CD4-positive, CD25-positive, alpha-beta regulatory T cell (primary cell): ENCODE data around the gene PARD6G. TPM values are rescaled to one million over a fixed set of nuclear protein-coding genes. Genes with fewer than 3 reads are reported as not detected.

Source experiments
- ATAC-seq, 2 donors: fragments of 150-1000 bp; cut with Tn5 transposase; one replicate each; pipeline ENCODE4 v1.10.0; 2021; ENCODE audit warnings: low read depth in 2 of 2, moderate number of reproducible peaks in 2 of 2, moderate library complexity in 1 of 2
- DNase-seq, 3 donors: peaks; one replicate each; pipeline versions ENCODE4 v3.0.0 to v3.0.0-alpha.2; 2012 to 2022; ENCODE audit warnings: mixed read lengths in 1 of 3
- H3K27ac ChIP-seq: one replicate; pipeline ENCODE4 v1.7.0; 2013; ENCODE audit warnings: mild to moderate bottlenecking, low read length; ENCODE audit not compliant: insufficient read depth, poor library complexity, severe bottlenecking
- H3K27me3 ChIP-seq: one replicate; pipeline ENCODE4 v1.7.0; 2013; ENCODE audit warnings: low read length; ENCODE audit not compliant: control insufficient read depth, insufficient read depth
- H3K36me3 ChIP-seq: one replicate; pipeline ENCODE4 v1.7.0; 2013; ENCODE audit warnings: mild to moderate bottlenecking, low read length, moderate library complexity; ENCODE audit not compliant: control insufficient read depth, insufficient read depth
- H3K4me1 ChIP-seq: 2 replicates; pipeline ENCODE4 v1.7.0; 2013; ENCODE audit warnings: mild to moderate bottlenecking, low read length; ENCODE audit not compliant: insufficient read depth, control insufficient read depth, poor library complexity, severe bottlenecking
- H3K4me3 ChIP-seq: one replicate; pipeline ENCODE4 v1.7.0; 2013; ENCODE audit warnings: low read depth, mild to moderate bottlenecking, low read length, moderate library complexity
- H3K9me3 ChIP-seq, 2 experiments: 1 replicate in 1 of 2; 2 replicates in 1 of 2; pipeline ENCODE4 v1.7.0; 2013; ENCODE audit warnings: low read length in 2 of 2, mild to moderate bottlenecking in 1 of 2, moderate library complexity in 1 of 2; ENCODE audit not compliant: control insufficient read depth in 2 of 2
- H3K27ac Mint-ChIP-seq, 3 donors: one replicate each; pipeline ENCODE4 v1.8.0; 2020 to 2022; ENCODE audit warnings: mild to moderate bottlenecking in 3 of 3, mixed read lengths in 3 of 3, moderate library complexity in 2 of 3
- H3K27me3 Mint-ChIP-seq: one replicate; pipeline ENCODE4 v1.8.0; 2022; ENCODE audit warnings: mild to moderate bottlenecking, mixed read lengths
- H3K36me3 Mint-ChIP-seq: one replicate; pipeline ENCODE4 v1.8.0; 2020; ENCODE audit warnings: mixed read lengths
- H3K4me1 Mint-ChIP-seq, 4 donors: one replicate each; pipeline ENCODE4 v1.8.0; 2020 to 2022; ENCODE audit warnings: mixed read lengths in 4 of 4, mild to moderate bottlenecking in 1 of 4
- H3K4me3 Mint-ChIP-seq, 4 donors: one replicate each; pipeline ENCODE4 v1.8.0; 2020 to 2022; ENCODE audit warnings: mild to moderate bottlenecking in 4 of 4, mixed read lengths in 4 of 4, moderate library complexity in 3 of 4
- H3K9me3 Mint-ChIP-seq, 7 donors: one replicate each; pipeline ENCODE4 v1.8.0; 2020 to 2022; ENCODE audit warnings: mixed read lengths in 7 of 7, mild to moderate bottlenecking in 3 of 7, moderate library complexity in 2 of 7
- polyA plus RNA-seq, 4 donors: library from polyadenylated mRNA; unstranded; fragments of 300-500 nt; fragmentation: Illumina TruSeq; gene quantifications; one replicate each; pipeline ENCODE4 v1.2.3, GENCODE V29; 2021
- total RNA-seq: library from RNA; stranded (reverse); gene quantifications from one replicate; pipeline ENCODE4 v1.2.3, GENCODE V29; 2022

The PARD6G gene
- total and polyA plus RNA-seq, 5 donors from 2014 or later: 0.20 to 0.48 (median 0.39) TPM

GRCh38 chr18:80126797-80127196, 120.5 kb downstream of the PARD6G start:
- Mint-ChIP-seq H3K9me3 (peaks cover 0 to 1% (median 0%) of the 10 kb centered on the region in 7 donors), H3K27ac (no peak overlapping the region), H3K4me3 (peak overlapping the region in 1 of 4 donors; percentile 9), H3K36me3 (peaks cover 50% of the 10 kb centered on the region), H3K4me1 (peaks cover 30 to 58% (median 37%) of the 10 kb centered on the region in 4 donors), H3K27me3 (no peaks in the 10 kb centered on the region)
- Histone ChIP-seq H3K36me3 (peaks cover 9% of the 10 kb centered on the region), H3K4me1 (no peaks in the 10 kb centered on the region), H3K4me3 (no peak overlapping the region), H3K27ac (no peak overlapping the region), H3K27me3 (no peaks in the 10 kb centered on the region), H3K9me3 (no peaks in the 10 kb centered on the region)
- no peak for DNase-seq
- ATAC-seq: no peak

DNA sequence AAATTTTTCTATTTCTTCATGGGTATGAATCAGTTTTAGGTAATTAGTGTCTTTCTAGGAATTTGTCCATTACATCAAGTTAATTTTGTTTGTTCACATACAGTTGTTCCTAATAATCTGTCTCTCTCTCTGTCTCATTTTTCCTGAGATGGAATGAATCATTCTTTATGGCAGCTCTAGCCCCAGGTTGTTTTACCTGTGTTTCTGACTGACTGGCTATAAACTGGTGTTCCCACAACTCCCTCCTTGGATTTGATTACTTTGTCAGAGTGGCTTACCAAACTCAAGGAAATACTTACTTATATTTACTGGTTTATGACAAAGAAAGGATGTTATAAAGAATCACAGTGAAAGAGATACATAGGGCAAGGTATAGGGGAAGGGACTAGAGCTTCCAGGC, 123.2 kb downstream of the PARD6G start:
- no peaks in the 10 kb centered on the region for H3K4me1 ChIP-seq
- H3K27ac ChIP-seq: no peak overlapping the region
- H3K4me1 Mint-ChIP-seq: peaks cover 24 to 52% (median 36%) of the 10 kb centered on the region in 4 donors
- no peak overlapping the region for H3K4me3 Mint-ChIP-seq
- no peaks in the 10 kb centered on the region for H3K9me3 ChIP-seq
- no peak overlapping the region for H3K4me3 ChIP-seq
- H3K27me3 Mint-ChIP-seq: no peaks in the 10 kb centered on the region
- peaks cover 49% of the 10 kb centered on the region for H3K36me3 Mint-ChIP-seq
- H3K27me3 ChIP-seq: no peaks in the 10 kb centered on the region
- H3K27ac Mint-ChIP-seq: no peak overlapping the region
- ATAC-seq (no peak), DNase-seq (no peak)
- H3K36me3 ChIP-seq: peaks cover 22% of the 10 kb centered on the region
- peaks cover 0 to 3% (median 0%) of the 10 kb centered on the region in 7 donors for H3K9me3 Mint-ChIP-seq

DNA sequence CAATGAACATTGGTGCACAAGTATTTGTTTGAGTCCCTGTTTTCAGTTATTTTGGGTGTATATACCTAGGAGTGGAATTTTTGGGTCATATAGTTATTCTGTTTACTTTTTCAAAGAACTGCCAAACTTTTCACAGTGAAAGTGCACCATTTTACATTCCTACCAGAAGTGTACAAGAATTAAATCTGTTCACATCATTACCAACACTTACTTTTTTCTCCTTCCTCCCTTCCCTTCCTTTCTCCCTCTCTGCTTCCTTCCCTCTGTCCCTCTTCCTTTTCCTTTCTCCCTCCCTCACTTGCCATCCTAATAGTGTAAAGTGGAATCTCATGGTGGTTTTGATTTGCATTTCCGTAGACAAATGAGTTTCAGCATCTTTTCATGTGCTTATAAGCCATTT, 126.4 kb downstream of the PARD6G start:
- no peaks in the 10 kb centered on the region for H3K4me1 ChIP-seq
- Mint-ChIP-seq H3K27ac (peak overlapping the region in 1 of 3 donors; percentile 52), H3K4me1 (peaks cover 20 to 54% (median 42%) of the 10 kb centered on the region in 4 donors), H3K9me3 (peaks cover 0 to 2% (median 0%) of the 10 kb centered on the region in 7 donors), H3K36me3 (peaks cover 57% of the 10 kb centered on the region), H3K27me3 (no peaks in the 10 kb centered on the region), H3K4me3 (no peak overlapping the region)
- no peak for DNase-seq
- no peak for ATAC-seq
- H3K4me3 ChIP-seq: no peak overlapping the region
- H3K9me3 ChIP-seq: no peaks in the 10 kb centered on the region
- H3K27ac ChIP-seq: no peak overlapping the region
- no peaks in the 10 kb centered on the region for H3K27me3 ChIP-seq
- H3K36me3 ChIP-seq: peaks cover 33% of the 10 kb centered on the region

- Histone ChIP-seq H3K27ac (no peak overlapping the region), H3K9me3 (no peaks in the 10 kb centered on the region), H3K4me1 (no peaks in the 10 kb centered on the region), H3K27me3 (no peaks in the 10 kb centered on the region), H3K36me3 (peaks cover 33% of the 10 kb centered on the region), H3K4me3 (no peak overlapping the region)
- Mint-ChIP-seq H3K4me3 (no peak overlapping the region), H3K36me3 (peaks cover 50% of the 10 kb centered on the region), H3K27me3 (no peaks in the 10 kb centered on the region), H3K4me1 (peaks cover 34 to 64% (median 52%) of the 10 kb centered on the region in 4 donors), H3K27ac (no peak overlapping the region), H3K9me3 (peaks cover 0 to 2% (median 0%) of the 10 kb centered on the region in 7 donors)
- ATAC-seq (no peak), DNase-seq (no peak)
Measured at GRCh38 chr18:80119111-80119510, 128.2 kb downstream of the PARD6G start.

DNA sequence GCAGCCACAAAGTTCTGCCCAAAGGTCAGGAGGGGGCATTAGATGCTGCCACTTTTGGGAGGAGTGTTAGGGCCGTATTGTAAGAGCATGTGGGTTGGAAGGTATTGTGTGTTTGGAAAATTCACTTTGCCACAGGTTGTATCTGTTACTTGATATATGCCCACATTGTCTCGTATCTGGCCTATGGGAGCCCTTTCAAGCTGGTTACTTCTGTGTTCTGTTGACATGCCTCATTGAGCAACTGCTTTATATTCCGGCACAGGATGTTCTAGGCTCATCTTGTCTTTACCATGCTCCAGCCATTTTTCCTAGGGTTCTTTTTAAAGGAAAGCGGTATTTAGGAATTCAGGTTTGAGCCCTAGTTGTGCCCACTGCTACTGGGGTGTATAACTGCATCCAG, 132.3 kb downstream of the PARD6G start:
- H3K9me3 ChIP-seq: no peaks in the 10 kb centered on the region
- H3K27me3 ChIP-seq: no peaks in the 10 kb centered on the region
- ATAC-seq (no peak), DNase-seq (no peak)
- Mint-ChIP-seq H3K4me1 (peaks cover 46 to 69% (median 54%) of the 10 kb centered on the region in 4 donors), H3K4me3 (peak overlapping the region in 2 of 4 donors; percentile 41 to 49), H3K36me3 (peaks cover 42% of the 10 kb centered on the region), H3K9me3 (no peaks in the 10 kb centered on the region), H3K27ac (peak overlapping the region in 1 of 3 donors; percentile 13), H3K27me3 (no peaks in the 10 kb centered on the region)
- peaks cover 18% of the 10 kb centered on the region for H3K4me1 ChIP-seq
- no peak overlapping the region for H3K4me3 ChIP-seq
- H3K27ac ChIP-seq: no peak overlapping the region
- H3K36me3 ChIP-seq: peaks cover 21% of the 10 kb centered on the region

- ATAC-seq (no peak), DNase-seq (no peak)
- H3K9me3 ChIP-seq: peaks cover 0 to 5% of the 10 kb centered on the region in 2 experiments
- H3K4me3 ChIP-seq: no peak overlapping the region
- Mint-ChIP-seq H3K9me3 (peaks cover 0 to 1% (median 0%) of the 10 kb centered on the region in 7 donors), H3K36me3 (peaks cover 20% of the 10 kb centered on the region), H3K4me3 (peak overlapping the region in 2 of 4 donors; percentile 45 to 80), H3K4me1 (peaks cover 38 to 73% (median 59%) of the 10 kb centered on the region in 4 donors), H3K27ac (peak overlapping the region in 2 of 3 donors; percentile 42 to 43), H3K27me3 (no peaks in the 10 kb centered on the region)
- H3K36me3 ChIP-seq: no peaks in the 10 kb centered on the region
- H3K27ac ChIP-seq: no peak overlapping the region
- peaks cover 20% of the 10 kb centered on the region for H3K4me1 ChIP-seq
- H3K27me3 ChIP-seq: no peaks in the 10 kb centered on the region
Measured at GRCh38 chr18:80112624-80113248, 134.6 kb downstream of the PARD6G start.

DNA sequence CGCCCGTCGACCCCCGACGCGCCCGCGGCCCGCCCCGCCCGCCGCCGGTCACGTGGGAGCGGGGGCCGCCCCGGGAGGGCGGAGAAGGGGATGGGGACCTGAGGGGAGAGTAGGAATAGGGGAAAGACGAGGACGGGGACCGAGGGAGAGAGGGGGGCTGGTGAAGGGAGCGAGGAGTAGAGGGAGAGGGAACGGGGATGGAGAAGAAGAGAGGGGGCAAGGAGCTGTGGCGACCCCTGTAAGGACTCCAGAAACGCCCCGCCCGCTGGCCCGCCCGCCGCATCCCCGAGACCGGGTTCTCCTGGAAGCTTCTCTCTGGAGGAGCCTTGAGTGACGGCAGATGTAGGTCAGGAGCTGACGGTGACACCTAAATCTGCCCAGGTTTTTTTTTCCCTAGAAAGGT, 137.6 kb downstream of the PARD6G start:
- H3K9me3 Mint-ChIP-seq: peaks cover 0 to 4% (median 0%) of the 10 kb centered on the region in 7 donors
- Histone ChIP-seq H3K36me3 (no peaks in the 10 kb centered on the region), H3K4me1 (peaks cover 20% of the 10 kb centered on the region), H3K4me3 (peak overlapping the region; percentile 90), H3K9me3 (peaks cover 0 to 5% of the 10 kb centered on the region in 2 experiments), H3K27ac (peak overlapping the region; percentile 95), H3K27me3 (no peaks in the 10 kb centered on the region)
- H3K4me3 Mint-ChIP-seq: peak overlapping the region; percentile 43 to 94 (median 88)
- peaks cover 2% of the 10 kb centered on the region for H3K27me3 Mint-ChIP-seq
- H3K4me1 Mint-ChIP-seq: peaks cover 16 to 61% (median 39%) of the 10 kb centered on the region in 4 donors
- DNase-seq: peak in 2 of 3 donors; percentile 18 to 25
- H3K36me3 Mint-ChIP-seq: peaks cover 11% of the 10 kb centered on the region
- H3K27ac Mint-ChIP-seq: peak overlapping the region; percentile 13 to 77 (median 72)
- no peak for ATAC-seq
